ENCODE measurements around the gene SLFNL1.
A peak's percentile ranks its signal among the peaks of the same experiment; 100 is the strongest.

The SLFNL1 gene

DNA sequence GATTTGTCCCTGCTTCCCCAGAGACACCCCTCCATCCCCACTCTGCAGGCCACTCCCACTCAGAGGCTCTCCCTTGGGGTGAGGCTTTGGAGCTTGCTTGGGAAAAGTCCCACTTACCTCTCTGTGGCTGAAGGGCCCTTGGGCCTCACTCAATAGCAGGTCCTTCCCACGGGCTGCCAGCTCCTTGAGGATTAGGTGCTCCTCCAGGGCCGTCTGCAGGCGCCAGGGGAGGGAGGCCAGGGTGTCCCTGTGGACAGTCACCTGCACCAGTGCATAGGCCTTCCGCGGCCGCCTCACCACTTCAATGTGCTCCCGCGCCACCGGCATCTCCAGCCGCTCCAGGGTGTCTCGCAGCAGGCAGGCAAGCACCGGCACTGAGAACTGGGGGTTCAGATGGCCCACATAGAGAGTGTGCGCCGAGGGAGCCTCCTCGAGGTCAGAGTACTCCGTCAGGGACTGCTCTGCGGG is 1.4 kb downstream of the SLFNL1 start:
- DNase-seq = no peak

DNA sequence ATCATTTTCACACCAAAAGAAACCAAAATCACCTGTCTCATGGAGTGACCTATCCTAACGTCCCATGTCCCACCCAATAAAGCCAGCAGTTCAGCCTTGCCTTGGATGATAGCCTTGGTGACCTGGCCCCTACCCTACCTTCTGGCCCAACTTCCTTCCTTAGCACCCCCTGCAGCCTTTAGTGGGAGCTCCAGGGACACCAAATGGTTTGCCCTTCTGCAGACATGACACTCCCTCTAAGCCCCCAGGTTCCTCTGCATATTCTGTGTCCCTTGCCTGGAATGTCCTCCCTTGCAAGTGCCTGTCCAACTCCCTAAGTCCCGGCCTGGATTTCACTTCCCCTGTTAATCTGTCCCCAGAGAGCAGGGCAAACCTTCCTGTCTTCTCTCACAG is 2.2 kb downstream of the SLFNL1 start:
- DNase-seq = no peak

DNA sequence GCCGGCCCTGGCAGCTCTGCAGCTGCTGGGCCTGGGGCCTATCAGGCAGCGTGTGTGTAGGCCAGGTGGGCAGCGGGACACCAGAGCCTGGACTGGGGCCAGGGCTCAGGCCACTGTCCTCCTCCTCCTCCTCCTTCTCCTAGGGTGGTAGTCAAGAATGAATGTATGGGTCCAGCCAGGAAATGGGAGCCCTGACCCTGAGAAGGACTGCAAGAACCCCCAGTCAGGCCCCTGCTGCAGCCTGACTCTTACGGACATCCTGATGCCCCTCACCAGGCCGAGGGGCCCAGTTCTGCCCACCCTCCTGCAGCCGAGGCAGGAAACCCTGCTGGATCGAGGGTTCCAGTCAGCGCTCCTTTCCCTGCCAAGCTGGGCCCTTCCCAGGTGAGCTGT is 3.5 kb downstream of the SLFNL1 start:
- no peak for DNase-seq

DNA sequence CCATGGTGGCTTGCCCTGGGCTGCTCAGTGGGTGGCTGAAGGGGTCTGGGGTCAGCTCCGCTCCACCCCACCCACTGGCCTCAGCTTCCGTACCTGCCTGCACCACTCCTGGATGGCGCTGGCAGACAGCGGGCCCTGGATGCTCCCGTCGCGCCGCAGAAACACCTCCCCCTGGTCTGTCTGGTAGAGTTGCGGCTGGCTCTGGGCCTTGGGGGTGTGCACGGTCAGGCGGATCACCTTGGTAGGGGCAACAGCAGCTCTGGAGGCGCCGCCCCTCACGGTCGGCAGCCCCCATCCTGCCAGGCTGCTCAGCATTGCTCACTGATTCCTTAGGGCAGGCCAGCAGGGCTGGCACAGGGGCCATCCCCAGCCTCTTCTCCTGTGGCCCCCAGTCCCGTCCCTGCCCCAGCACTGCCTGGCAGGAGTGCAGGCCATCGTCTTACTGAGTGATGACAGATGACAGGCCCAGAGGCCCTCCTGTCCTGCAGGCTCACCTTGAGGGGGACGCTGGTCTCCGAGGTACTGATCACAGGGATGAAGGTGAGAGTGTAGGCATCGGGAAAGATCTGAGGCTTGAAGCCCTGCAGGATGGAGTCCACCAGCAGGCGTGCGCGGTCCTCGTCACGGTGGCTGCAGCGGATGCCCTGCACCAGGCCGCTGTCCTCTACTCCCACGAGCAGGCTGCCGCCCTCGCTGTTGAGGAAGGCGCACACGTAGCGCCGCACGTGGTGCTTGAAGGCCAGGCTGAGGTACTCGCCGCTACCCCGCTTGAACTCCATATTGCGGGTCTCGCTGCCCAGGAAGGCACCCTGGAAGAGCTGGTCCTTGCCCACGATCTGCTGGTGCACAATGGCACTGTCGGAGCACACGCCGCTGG is 4.1 kb downstream of the SLFNL1 start:
- no peak for DNase-seq

DNA sequence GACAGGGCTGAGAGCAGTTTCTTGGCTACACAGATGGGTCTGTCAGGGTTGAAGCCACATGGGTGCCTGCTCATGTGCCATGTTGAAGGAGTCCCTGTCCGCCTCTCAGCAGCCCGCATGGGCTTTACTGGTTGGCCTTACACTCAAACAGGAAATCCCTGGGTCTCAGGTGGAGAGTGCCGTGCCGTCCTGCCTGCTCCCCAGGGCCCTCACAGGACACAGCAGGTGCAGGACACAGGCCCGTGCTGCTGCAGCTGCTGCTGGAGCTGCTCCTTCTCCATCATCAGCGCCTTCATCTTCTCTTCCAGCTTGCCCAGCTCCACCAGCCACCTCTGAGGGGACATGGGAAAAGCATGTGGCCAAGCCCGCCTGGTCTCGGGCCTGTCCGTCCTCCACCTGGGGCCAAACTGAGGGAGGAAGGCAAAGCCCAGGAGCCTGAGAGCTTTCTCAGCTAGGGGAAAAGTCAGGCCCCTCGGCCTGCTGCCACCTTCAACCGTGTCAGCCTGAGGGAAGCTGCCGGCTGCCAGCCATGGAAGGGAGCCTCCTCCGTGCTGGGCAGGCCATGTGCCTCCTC is 5.5 kb downstream of the SLFNL1 start:
- no peak for DNase-seq

DNA sequence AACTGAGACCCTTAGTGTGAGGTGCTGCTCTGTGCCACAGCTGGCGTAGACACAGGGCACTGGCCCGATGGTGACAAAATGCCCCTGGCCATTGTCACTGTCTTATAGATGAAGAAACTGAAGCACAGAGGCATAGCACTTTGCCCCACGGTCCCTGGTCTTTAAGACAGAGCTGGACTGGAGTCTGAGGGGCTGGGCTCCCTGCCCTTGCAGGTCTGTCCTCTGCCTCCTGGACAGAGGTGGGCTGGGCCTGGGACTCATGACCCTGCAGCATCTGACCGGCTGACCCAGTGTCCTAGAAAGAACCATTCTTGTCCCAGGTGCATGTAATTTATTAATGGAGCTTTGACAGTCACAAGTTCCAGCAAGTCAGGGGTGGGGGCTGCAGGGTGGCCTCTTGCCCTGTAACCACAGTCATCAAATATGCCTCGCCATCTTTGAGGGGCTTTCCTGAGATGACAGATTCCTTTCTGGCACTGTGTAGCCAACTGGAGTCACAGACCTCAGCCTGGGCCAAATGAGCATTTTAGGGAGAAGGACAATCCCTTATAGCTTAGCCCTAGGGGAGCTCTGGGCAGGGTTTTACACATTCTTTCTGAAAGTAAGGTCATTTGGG is 6.1 kb downstream of the SLFNL1 start:
- DNase-seq = no peak

DNA sequence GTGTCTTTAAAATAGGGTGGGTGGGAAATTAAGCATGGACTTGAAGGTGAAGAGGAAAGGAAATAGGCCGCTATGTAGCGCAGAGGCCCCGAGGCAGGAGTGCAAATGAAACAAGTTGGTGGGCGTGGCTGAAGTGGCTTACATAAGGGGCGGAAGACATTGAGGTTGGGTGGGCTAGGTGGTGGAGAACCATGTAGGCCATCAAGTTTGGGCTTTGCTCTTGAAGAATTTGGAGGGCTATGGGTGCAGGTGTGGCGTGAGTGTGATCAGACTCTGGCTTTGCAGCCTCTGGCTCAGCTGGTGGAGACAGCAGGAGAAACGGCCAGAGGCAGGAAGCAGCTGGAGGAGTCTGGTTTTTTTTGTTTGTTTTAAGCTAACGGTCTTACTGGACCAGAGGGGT is 6.7 kb downstream of the SLFNL1 start:
- DNase-seq = no peak

DNA sequence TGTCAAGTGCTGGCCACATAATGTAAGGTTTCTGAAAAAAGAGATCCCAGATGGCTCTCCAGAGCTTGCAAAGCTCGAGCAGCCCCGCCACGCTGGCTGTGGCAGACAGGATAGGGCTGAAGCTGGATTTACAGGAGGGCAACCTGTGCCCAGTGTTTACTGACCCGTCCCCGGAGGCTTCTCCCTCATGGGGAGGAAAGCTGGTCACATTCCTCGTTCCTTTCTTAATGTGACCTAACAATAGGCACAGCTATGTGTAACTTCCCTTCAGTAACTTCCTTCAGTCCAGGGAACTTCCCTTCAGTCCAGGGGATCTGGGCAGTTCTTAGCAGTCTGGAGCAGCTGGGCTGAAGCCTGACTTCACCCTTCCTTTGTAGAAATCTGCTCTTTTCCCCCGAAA is 7.7 kb downstream of the SLFNL1 start:
- no peak for DNase-seq

DNA sequence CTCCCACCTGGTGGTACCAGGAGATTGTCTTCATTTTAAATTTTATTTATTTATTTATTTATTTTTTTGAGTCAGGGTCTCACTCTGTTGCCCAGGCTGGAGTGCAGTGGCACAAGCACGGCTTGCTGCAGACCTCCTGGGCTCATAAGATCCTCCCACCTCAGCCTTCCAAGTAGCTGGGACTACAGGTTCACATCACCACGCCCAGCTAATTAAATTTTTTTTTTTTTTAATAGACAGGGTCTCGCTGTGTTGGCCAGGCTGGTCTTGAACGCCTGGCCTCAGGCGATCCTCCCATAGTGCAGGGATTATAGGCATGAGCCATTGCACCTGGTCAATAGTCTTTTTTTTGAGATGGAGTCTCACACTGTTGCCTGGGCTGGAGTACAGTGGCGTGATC is 8.5 kb downstream of the SLFNL1 start:
- DNase-seq = no peak

DNA sequence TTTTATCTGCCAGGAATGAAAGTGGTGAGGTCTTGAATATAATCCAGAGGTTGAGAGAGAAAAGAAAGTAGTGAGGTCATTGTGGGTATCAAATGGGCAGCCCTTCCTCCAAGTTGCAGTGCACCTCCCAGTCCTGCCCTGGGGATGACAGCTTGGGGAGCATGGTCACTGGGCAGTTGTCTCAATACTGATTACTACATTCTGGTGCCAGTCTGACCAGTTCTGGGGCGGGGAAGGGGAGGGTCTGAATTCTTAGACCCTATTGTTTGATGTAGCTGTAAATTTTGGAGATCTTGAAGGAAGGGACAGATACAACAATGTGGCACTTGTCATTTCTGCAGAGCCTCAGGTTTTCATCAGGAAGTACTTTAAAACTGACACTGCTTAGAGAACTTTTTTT is 11.2 kb downstream of the SLFNL1 start:
- no peak for DNase-seq

DNA sequence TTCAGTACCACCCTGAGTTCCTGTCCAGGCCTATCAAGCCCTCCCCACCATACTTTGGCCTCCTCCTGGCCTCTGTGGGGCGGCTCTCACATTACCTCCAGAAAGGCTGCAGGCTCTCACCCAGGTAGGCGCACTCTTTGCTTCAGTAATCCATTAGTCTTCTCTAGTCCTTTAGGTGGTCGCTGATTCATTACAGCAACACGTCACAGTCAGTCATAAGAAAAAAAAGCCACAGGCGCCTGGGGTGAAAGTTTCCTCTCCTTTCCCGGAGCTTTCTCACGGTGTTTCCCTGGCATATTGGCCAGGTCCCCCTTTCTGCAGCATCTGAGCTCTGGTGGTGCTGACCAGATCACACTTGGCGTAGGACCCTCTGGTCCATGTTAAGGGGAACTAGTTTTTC is 12.1 kb downstream of the SLFNL1 start:
- DNase-seq = no peak

DNA sequence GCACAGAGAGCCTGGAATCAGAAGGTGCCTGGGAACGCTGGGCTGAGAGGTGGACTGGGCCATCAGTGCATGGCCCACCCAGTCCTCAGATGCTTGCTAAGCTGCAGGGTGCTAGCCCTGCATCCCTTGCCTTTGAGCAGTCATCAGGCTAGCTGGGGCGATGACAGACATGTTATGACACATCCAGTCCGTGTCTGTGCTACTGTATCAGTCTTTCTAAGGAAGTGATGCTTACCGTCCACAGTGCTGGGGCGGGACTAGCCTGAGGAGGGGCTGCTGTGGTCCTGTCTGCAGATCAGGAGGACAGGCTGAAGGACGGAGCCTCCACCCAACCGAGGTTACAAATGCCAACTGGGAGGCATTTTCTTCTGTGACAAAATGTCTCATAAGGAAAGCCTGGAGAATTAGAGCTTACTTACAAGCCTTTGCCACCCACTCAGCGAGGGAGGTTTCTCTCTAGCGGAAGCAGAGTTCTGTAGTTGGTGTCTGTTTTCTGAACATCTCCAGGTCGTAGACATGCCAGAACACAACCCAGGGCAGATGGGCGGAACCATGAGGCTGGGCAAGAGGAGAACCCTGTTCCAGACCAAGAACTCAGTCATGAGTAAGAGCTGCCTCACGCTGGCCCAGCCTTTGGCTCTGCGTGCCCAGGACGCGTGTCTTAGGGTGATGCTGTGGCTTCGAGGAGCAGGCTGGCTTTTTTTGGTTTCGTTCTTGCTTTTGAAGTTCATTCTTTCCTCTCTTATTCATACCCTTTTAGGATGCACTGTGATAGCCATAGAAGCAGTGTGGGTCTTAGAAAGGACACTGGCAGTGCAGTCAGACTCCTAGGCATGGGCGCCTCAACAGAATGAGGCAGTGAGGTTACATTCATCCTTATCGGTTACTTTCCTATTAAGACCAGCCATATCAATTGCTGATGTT is 14.3 kb downstream of the SLFNL1 start:
- DNase-seq = no peak

DNA sequence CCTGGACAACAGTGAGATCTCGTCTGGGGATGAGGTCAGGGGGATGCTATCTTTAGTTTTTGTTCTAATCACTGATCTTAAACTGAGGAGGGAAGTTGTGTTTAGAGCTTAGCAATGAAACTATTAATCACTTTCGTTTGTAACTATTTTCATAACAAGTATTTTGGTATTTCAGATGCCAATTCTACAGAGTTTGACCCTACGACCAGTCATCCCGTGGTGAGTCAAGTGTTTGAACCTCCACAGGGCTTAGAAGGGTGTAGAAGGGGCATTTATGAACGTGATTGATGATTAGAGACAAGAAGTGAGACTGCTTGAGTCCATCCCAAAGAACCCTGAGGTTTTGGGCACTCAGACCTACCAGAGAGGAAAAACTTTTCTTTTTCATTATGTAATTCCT is 15.6 kb downstream of the SLFNL1 start:
- DNase-seq = no peak

DNA sequence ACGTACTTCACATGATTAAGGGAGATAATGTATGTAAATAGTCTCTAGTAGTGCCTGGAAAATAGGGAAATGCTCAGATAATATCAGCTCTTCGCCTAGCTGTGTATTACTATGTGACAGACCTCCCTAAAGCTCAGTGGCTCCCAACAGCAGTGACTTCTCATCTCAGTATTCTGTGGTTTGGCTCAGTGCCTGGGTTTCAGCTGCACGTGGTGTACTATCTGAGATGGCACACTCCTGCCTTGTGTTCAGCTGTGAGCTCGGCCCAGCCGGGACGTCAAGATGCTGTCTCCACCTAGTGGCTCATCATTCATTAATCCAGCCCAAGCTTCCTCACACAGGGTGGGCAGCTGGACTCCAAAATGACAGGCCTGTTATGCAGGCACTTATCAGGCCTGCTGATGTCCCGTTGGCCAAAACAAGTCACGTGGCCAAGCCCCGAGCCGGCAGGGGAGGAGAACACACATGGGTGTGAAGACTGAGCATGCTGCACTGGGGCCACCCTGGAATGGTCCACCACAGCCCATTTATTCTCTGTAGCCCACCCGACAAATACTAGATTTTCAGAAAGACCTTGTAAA is 17.8 kb downstream of the SLFNL1 start:
- peak; percentile 65 for DNase-seq

DNA sequence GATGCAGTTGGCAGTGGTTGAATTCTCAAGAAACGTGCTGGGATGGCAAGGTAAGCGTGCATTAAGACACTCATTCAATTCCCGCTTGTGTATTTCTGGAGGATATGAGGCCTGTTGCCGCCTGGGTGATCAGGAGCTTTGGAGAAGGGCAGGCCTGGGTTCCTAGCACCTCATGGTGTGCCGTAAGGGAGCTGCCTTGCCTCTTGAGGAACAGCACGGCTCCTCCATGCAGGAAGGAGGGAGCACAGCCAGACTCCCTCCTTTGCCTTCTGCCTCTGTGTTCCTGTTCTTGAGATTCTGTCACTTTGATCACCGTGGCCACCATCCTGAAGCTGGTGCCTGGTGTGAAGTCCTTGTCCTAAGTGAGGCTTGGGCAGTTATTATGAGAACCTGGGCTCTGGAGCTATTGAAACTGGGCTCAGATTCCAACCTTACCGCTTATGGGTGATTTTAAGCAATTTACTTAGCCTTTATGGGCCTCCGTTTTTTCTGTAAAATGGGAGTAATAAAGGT is 18.3 kb downstream of the SLFNL1 start:
- DNase-seq = no peak

DNA sequence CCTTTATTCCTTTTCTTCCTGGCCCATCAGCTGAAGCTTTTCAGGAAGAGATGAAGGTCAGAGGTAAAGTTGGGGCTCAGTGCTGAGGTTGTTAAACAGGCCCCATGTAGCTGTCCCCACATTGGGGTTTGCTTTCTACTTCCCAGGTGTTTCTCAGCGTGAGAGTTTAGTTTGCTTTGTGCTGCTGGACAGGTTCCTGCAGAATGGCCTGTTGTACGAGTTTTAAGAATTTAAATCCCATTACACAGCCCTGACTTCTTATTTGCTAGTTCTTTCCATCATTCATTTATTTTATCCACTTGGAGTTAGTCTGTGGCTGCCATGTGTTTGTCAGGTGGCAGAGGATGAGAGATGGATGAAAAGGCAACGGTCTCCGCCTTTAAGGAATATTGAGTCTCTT is 22.9 kb downstream of the SLFNL1 start:
- no peak for DNase-seq

DNA sequence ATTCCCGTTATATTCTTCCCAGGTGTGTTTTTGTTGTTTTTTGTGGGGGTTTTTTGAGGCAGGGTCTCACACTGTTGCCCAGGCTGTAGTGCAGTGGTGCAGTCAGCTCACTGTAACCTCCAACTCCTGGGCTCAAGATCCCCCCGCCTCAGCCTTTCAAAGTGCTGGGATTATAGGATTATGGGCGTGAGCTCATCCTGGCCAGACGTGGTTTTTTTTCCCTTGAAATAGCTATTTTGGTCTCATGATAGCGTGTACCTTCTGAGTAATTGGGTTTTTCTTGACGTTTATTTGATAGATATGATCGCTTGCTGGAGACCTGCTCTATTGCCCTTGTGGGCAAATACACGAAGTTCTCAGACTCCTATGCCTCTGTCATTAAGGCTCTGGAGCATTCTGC is 24.4 kb downstream of the SLFNL1 start:
- no peak for DNase-seq

DNA sequence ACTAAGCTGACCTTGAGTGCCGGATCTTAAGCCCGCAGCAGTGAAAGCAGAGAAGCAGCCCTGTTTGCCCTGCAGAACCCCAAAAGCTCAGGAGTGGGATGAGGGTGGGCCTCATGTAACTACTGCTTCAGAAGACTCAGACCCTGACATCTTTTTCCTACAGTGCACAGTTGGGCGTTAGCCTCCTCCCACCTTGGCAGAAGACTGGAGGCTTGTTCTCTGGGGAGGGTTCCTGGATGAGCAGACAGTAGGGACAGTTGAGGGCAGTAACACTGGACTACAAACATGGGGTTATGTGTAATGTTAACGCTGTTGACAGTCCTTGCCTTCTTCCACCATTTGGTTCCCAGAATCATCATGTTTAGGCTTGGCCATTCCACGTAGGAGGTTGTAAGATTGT is 32.5 kb downstream of the SLFNL1 start:
- DNase-seq = no peak

DNA sequence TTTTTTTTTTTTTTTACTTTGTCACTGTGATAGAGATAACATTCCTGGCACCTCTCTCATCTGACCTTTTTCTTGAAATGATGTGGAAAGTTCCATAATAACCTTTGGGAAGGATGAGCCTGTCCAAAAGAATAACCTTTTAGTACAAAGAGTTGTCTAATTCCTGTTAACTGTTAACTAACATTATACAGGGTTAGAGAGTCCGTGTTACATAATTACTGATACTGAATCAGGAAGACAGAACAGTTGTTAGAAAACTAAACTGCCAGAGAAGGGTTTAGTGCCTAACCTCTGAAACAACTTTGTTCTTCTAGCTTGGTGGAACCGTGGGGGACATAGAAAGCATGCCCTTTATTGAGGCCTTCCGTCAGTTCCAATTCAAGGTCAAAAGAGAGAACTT is 33.2 kb downstream of the SLFNL1 start:
- DNase-seq = no peak

DNA sequence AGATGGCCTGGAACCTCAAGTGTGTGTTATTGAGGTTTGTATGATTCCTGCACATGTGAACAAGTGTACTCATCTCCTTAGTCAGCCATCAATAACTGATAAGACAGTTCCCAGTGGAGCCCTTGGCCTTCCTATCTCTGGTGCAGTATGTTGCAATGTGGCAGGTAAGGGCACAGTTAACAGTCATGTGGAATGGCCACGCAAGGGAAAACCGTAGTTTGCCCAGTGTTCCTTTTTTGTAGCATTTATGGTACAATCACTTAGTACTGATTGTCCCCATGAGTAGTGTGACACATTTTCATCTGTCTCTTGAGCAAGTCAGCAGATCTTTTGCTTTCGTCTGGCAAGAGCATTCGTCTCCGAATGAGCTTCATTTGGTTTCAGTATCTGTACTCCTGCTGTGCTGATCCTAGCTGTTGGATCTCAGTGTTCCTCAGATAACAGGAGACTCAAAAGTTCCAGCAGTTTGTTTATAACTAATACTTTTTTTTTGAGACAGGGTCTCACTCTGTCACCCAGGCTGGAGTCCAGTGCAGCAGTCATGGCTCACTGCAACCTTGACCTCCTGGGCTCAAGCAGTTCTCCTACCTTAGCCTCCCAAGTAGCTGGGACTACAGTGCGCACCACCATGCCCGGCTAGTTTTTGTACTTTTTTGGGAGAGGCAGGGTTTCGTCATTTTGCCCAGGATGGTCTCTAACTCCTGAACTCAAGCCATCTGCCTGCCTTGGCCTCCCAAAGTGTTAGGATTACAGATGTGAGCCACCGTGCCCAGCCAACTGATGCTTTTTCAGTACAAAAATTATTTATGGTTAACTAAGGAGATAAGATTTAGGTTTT is 33.9 kb downstream of the SLFNL1 start:
- no peak for DNase-seq

DNA sequence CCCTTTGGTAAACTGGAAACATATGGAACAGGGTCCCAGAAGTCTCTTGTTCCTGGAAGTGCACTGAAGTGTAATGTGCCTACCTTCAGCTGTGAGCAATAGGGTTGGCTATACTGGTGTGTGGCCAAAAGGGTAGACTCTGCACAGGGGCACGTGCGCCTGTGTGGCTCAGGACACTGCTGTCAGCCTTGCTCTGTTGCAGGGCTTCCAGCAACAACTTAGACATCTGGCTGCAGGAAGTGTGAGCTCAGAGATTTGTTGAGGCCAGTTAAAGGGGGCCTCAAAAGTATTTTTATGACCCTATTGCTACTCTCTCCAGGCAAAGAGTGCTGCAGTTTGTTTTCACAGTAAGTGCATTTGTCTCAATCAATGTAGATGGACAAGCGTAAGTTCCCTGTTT is 34.6 kb downstream of the SLFNL1 start:
- DNase-seq = no peak

All from effector CD8-positive, alpha-beta T cell (primary cell).